ENCODE measurements around the gene THSD1.

DNA sequence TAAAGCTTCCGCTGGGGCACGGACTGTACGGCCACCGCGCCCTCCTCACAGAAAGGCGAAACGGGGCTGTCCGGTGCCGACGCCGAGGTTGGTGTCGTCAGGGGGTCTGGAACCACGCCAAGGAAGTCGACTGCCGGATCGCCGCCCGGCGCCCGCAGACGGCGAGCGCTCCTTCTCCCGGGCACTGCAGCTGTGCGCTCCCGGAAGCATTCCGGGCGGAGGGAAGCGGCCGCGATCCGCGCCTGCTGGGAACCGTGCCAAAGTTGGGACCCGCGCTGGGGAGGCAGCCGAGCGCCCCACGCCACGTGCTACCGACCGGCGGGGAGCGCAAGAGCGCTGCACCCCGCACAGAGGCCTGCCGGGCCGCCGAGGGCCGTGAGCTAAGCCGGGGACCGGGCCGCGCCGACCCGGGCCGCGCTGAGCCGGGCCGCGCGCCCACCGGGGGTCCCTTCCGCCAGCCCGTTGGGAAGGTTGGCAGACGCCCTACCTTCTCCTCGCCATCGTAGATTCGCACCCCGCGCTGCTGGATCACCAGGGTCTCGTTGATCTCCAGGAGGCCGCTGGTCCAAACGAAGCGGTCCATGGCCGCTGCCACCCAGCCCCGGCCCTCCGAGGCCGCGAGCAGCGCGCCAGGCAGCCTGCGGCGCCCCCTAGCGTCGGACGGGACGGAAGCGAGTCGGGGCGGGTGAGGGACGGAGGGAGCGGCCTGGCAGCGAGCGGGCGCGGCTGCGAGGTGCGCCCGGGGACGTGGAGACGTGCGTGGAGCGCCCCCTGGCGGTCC is 44.2 kb upstream of the THSD1 start, which contains the start of gene VPS36:
- TF ChIP-seq POLR2AphosphoS5 (IDR thresholded peaks at IDR 0.05; ENCODE audit: low read depth, low read length) (peak; percentile 86), POLR2A (IDR thresholded peaks at IDR 0.05; ENCODE audit: low read depth, low read length) (peak; percentile 89), TAF1 (IDR thresholded peaks at IDR 0.05; ENCODE audit: borderline replicate concordance, low read depth, low read length) (no peak)
